Neural cell (in vitro differentiated cells): ENCODE results near the gene SOX13.
"Not testable (repeated sequence)": the region's sequence is repeated elsewhere in the genome, so short reads cannot be mapped to it uniquely, and the experiment has no call there.

ENCODE experiments used
- CTCF ChIP-seq: fragments of 450-650 bp; IDR thresholded peaks from 2 replicates; pipeline ENCODE4 v1.5.1; 2014; ENCODE audit warnings: antibody characterized with exemption, mild to moderate bottlenecking, moderate library complexity; ENCODE audit not compliant: poor library complexity, severe bottlenecking
- EZH2 ChIP-seq: fragments of 200-600, 300-800 bp; shearing (Covaris generic), sonication (generic); IDR thresholded peaks from 2 replicates; pipeline ENCODE4 v1.6.1; 2014; ENCODE audit warnings: antibody characterized with exemption, low read length, borderline replicate concordance, mild to moderate bottlenecking; ENCODE audit not compliant: insufficient read depth, poor library complexity, severe bottlenecking

- not testable (repeated sequence) for TF ChIP-seq EZH2, CTCF
Measured at GRCh38 chr1:204099754-204100153, 26.8 kb downstream of the SOX13 start.
